Superior temporal gyrus (tissue), 1 donor: ENCODE results near the gene DUSP12.

ENCODE experiments used
- DNase-seq: peaks from one replicate; pipeline ENCODE4 v3.0.0-alpha.2; 2016; ENCODE audit errors: extremely low spot score

Gene DUSP12

GRCh38 chr1:161770250-161770649 lies 20.7 kb downstream of the DUSP12 start:
- DNase-seq: no peak

DNA sequence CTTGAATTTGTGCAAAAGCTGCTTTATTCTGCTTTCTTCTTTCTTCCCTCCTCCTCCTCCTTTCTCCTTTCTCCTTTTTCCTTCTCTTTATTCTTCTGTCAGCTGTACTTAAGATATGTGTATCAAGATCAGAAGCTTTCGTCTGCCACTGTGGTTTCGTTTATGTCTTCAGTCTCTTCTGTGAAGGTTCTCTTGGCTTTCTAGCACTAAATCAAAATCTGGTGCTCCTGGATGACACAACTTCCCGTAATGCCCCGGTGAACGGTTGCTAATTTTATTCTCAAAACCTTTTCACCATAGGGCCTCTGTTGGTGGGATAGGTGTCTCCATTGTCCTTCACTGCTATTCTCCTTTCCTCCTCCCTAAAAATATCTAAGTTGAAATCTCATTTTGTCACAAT lies 21.6 kb downstream of the DUSP12 start:
- DNase-seq: no peak

DNA sequence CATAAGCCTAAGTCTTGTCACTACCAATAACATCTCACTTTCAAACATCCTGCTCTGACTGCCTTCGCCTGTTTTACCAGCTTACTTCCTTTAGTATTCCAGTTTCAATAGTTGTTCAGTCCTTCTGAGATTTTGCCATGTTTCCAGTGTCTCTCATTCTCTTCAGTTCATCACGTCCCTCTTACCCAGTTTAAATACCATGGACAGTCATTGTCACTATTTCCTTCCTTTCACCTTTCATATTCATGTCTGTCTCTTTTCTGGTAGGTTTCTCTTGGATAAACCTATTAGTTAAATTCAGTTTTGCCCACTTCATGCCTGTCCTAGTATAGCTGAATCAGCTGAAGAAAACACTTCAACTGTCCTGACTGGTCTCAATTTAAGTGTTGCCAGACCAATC lies 22.4 kb downstream of the DUSP12 start:
- no peak for DNase-seq

DNA sequence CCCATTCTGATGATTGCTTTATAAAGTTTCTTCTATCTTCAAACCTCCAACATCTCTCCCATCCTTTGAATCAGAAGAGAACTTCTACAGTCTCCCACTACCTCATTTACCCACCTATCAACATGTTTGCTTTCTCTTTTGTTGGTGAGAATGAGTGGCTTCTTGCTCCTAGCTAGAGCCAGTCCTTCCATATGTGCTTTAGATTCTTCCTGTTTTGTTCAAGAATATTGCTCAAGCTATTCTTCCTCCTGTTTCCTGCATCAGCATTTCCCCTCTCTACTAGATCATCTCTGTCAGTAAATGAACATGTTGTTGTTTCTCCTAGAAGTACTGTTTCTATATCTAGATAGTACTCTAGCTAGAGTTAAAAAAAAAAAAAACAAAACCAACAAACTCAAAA lies 22.8 kb downstream of the DUSP12 start:
- DNase-seq: no peak

DNA sequence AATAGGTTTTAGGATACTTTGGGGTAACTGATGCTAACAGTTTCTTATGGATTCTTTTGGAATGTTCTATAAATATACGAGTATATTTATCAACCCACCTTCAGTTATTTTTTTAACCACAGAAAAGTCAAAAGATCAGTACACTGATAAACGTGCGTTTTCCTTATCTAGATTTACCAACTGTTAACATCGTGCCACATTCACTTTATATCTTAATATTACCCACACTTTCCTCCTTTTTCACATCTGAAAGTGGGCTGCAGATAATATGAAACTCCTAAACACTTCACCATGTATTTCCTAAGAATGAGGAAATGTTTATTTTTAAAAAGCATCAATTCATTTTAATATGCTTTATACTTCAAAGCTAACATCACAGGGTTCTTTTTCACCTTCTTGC lies 24.2 kb downstream of the DUSP12 start:
- DNase-seq: no peak

- DNase-seq: no peak
Measured at GRCh38 chr1:161777261-161777660, 27.7 kb downstream of the DUSP12 start.

- DNase-seq: no peak
Measured at GRCh38 chr1:161778522-161778921, 28.9 kb downstream of the DUSP12 start.

- no peak for DNase-seq
Measured at GRCh38 chr1:161779393-161779792, 29.8 kb downstream of the DUSP12 start.

- DNase-seq: no peak
Measured at GRCh38 chr1:161781995-161782394, 32.4 kb downstream of the DUSP12 start.

- DNase-seq: no peak
Measured at GRCh38 chr1:161782886-161783285, 33.3 kb downstream of the DUSP12 start.

DNA sequence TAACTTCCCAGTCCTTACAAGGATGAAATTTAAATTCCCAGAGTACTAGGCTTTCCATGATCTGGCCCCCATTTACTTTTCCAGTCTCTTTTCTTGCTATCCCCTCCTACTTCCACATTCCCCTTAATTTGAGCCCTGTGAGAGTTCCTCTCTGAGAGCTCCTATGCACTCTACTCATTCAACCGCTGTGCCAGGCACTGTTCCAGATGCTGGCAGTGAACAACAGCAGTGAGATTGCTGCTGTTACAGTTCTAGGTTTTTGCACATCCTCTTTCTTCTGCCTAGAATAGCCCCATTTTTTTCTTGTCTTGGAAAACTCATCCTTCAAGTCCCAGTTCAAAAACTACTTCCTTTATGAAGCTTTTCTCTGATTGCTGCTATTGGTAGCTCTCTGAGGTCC lies 35.4 kb downstream of the DUSP12 start:
- DNase-seq: peak; percentile 44

- no peak for DNase-seq
Measured at GRCh38 chr1:161787355-161787754, 37.8 kb downstream of the DUSP12 start.

DNA sequence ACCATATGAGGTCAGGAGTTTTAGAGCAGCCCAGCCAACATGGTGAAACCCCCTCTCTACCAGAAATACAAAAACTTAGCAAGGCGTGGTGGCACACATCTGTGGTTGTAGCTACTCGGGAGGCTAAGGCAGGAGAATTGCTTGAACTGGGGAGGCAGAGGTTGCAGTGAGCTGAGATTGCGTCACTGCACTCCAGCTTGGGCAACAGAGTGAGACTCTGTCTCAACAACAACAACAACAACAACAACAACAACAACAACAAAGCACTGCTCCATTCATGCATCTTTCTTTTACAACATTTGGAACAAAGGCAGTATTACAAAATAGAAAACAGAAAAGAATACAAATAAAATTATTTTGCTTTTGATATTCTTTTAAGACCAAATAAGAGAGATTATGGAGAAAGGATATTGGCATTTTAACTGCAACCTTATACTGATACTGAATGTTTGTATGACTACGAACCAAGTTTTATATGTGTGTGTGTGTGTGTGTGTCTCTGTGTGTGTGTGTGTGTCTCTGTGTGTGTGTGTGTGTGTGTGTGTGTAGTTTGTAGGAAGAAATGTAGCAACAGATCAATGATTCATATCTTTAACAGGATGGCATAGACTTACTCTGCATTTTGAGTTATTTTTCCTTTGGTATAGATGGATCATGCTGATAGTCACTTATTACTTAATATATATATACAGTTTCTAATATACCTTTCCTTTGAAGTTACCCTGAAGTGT lies 41.2 kb downstream of the DUSP12 start:
- DNase-seq: no peak

DNA sequence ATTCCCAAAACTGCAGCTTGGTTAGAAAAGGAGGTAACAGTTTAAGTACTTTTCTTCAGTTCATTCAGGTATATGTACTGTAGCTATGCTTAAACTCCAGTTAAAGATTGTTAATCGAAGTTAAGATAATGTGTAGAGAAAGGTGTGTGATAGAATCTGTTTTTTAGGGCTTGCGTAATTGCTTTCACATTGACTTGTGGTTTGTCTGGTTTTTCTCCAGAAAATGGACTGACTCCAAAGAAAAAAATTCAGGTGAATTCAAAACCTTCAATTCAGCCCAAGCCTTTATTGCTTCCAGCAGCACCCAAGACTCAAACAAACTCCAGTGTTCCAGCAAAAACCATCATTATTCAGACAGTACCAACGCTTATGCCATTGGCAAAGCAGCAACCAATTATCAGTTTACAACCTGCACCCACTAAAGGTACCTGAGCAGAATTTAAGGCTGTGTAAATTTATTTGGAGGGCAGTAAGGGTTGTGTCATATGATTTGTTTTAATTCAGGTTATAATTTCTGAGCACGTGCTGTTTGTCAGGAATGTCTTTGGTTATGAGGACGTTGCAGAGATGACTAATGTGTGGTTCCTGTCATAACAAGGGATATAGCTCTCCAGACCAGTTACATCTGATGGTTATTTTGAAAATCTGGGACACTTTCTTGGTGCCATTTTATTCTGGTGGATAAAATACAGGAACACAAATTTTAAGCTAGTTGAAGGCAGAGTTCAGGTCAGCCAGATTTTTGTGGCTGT lies 42.5 kb downstream of the DUSP12 start:
- DNase-seq: no peak

DNA sequence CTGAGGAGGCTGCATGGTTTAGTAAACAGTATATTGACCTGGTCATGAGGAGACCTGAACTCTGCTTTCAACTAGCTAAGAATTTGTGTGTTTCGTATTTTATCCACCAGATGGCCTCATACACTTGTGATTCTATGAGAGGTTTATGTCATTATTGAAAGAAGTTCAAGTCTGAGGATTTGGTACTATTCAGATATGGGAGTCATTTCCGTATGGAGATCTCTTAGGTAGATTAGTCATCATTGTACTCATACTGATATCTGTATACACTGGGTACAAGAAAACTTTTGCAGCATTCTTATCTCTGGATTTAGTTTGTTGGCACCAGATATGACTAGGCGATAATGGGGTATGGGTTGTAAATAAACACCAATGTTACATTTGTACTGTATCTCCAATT lies 43.2 kb downstream of the DUSP12 start:
- DNase-seq: peak; percentile 95

GRCh38 chr1:161799792-161800191 lies 50.2 kb downstream of the DUSP12 start:
- no peak for DNase-seq

DNA sequence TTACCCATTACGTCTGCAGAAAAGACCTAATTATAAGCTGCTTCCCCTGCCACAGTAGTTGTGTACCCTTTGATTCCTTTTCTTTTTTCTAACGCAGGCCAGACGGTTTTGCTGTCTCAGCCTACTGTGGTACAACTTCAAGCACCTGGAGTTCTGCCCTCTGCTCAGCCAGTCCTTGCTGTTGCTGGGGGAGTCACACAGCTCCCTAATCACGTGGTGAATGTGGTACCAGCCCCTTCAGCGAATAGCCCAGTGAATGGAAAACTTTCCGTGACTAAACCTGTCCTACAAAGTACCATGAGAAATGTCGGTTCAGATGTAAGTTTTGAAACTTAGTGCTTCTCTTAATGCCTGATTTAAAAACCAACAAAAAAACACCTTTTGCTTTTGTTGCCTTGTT lies 52.4 kb downstream of the DUSP12 start:
- DNase-seq: no peak

DNA sequence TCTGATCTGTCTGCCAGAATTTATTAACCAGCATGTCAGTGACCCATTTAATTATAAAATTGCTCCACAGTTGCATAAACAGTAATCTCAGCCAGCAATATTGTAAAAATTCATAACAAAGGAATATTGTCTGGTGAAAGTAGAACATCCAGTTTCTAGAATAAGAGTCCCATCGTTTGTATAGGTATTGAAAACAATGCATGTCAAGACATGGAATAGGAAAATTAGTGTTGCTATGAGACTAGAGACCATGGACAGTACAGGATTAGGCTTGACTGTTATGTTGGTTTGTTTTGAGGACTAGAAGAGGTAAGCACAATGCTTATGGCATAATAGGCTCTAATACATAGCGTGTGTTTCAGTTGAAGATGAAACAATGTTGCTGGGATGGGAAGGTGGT lies 53.6 kb downstream of the DUSP12 start:
- DNase-seq: no peak

- DNase-seq: no peak
Measured at GRCh38 chr1:161805399-161806197, 56.0 kb downstream of the DUSP12 start.
